SU-DHL-6 (cell line): ENCODE data around the gene KIFC3.

Experiments used
- H2AFZ ChIP-seq: fragments of 200-600 bp; sonication (generic); 2 replicates; pipeline ENCODE4 v1.6.1; 2014; ENCODE audit warnings: low read depth, mild to moderate bottlenecking, moderate library complexity, mixed read lengths, antibody characterized with exemption, low read length; ENCODE audit not compliant: severe bottlenecking
- H3F3A ChIP-seq: fragments of 200-600 bp; shearing (Covaris generic); 2 replicates; pipeline ENCODE4 v1.6.0; 2016; ENCODE audit warnings: antibody characterized with exemption, mild to moderate bottlenecking; ENCODE audit not compliant: insufficient read depth
- H3K27ac ChIP-seq: fragments of 200-600 bp; sonication (generic); 2 replicates; pipeline ENCODE4 v1.5.1; 2016; ENCODE audit warnings: low read depth, mild to moderate bottlenecking, low read length, moderate library complexity, mixed read lengths
- H3K27me3 ChIP-seq: fragments of 200-600 bp; sonication (generic), shearing (Covaris generic); 2 replicates; pipeline ENCODE4 v1.6.0; 2014; ENCODE audit warnings: mild to moderate bottlenecking, low read length
- H3K36me3 ChIP-seq: fragments of 200-600 bp; sonication (generic); 2 replicates; pipeline ENCODE4 v1.6.1; 2014; ENCODE audit warnings: mild to moderate bottlenecking, low read length, mixed read lengths
- H3K4me2 ChIP-seq: fragments of 300-600, 200-600 bp; shearing (Covaris generic), sonication (generic); 2 replicates; pipeline ENCODE4 v1.6.0; 2014; ENCODE audit warnings: low read length, low read depth, mild to moderate bottlenecking; ENCODE audit not compliant: poor library complexity, severe bottlenecking
- H3K4me3 ChIP-seq: fragments of 200-600 bp; sonication (generic); 2 replicates; pipeline ENCODE4 v1.5.1; 2014; ENCODE audit warnings: antibody characterized with exemption, low read length, mild to moderate bottlenecking, mixed read lengths; ENCODE audit not compliant: insufficient read depth, poor library complexity, severe bottlenecking
- H3K79me2 ChIP-seq: fragments of 200-600 bp; sonication (generic); 2 replicates; pipeline ENCODE4 v1.6.1; 2014; ENCODE audit warnings: mild to moderate bottlenecking, low read length, moderate library complexity; ENCODE audit not compliant: insufficient read depth
- H3K9ac ChIP-seq: fragments of 200-600 bp; sonication (generic); 2 replicates; pipeline ENCODE4 v1.7.0; 2014; ENCODE audit warnings: mild to moderate bottlenecking, low read length
- H3K9me2 ChIP-seq: fragments of 200-600 bp; sonication (generic); replicated peaks from 2 replicates; pipeline ENCODE4 v1.6.1; 2014; ENCODE audit warnings: low read length; ENCODE audit not compliant: insufficient read depth
- H3K9me3 ChIP-seq: fragments of 200-600 bp; sonication (generic); 2 replicates; pipeline ENCODE4 v1.6.1; 2014; ENCODE audit warnings: low read length, mixed read lengths; ENCODE audit not compliant: insufficient read depth
- H4K20me1 ChIP-seq: fragments of 200-600 bp; sonication (generic); 2 replicates; pipeline ENCODE4 v1.6.1; 2014; ENCODE audit warnings: low read depth, mild to moderate bottlenecking, antibody characterized with exemption, low read length, moderate library complexity, mixed read lengths
- CTCF ChIP-seq: fragments of 200-600 bp; sonication (generic); IDR thresholded peaks from one replicate; pipeline ENCODE4 v1.5.1; 2017; ENCODE audit warnings: antibody characterized with exemption, mild to moderate bottlenecking, low read length, moderate library complexity; ENCODE audit not compliant: insufficient read depth, poor library complexity, severe bottlenecking
- EZH2phosphoT487 ChIP-seq: fragments of 200-600 bp; sonication (generic), shearing (Covaris generic); conservative IDR thresholded peaks from 2 replicates; pipeline ENCODE4 v1.6.1; 2018; ENCODE audit warnings: mild to moderate bottlenecking, antibody characterized with exemption, low read length, moderate library complexity, mixed read lengths

The KIFC3 gene

GRCh38 chr16:57807252-57807967 is 5.1 kb upstream of the KIFC3 start:
- TF ChIP-seq CTCF: no peak
- TF ChIP-seq EZH2phosphoT487: no peak
- no peaks in the 10 kb centered on the region for H3K79me2 ChIP-seq
- H3K9me3 ChIP-seq: no peaks in the 10 kb centered on the region
- no peaks in the 10 kb centered on the region for H3K36me3 ChIP-seq
- H3K27me3 ChIP-seq: no peaks in the 10 kb centered on the region
- no peak overlapping the region for H2AFZ ChIP-seq
- H3K9me2 ChIP-seq: no peaks in the 10 kb centered on the region
- H3K27ac ChIP-seq: no peak overlapping the region
- no peaks in the 10 kb centered on the region for H4K20me1 ChIP-seq
- H3K9ac ChIP-seq: no peak overlapping the region
- H3F3A ChIP-seq: no peaks in the 10 kb centered on the region
- H3K4me2 ChIP-seq: no peak overlapping the region
- no peak overlapping the region for H3K4me3 ChIP-seq

DNA sequence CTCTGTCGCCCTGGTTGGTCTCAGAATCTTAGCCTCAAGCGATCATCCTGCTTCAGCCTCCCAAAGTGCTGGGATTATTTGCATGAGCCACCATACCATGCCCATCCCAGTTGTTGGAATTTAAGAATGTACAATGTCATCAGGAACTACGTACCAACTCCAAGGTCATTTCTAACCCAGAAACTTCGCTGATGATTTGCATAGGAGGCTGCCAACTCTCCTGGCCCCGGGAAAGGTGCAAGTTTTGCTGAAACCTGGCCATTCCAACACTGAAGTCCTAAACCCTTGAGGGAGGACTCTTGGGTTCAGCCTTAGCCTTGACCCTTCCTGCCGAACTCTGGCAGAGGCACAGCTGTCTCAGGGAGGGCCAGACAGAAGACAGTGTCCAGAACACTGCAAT is 2.9 kb upstream of the KIFC3 start:
- H3K4me2 ChIP-seq: no peak overlapping the region
- H3K9me2 ChIP-seq: no peaks in the 10 kb centered on the region
- H2AFZ ChIP-seq: no peak overlapping the region
- H3K36me3 ChIP-seq: no peaks in the 10 kb centered on the region
- H3K27ac ChIP-seq: no peak overlapping the region
- H3K9me3 ChIP-seq: no peaks in the 10 kb centered on the region
- H3K4me3 ChIP-seq: no peak overlapping the region
- no peaks in the 10 kb centered on the region for H3F3A ChIP-seq
- TF ChIP-seq EZH2phosphoT487 (no peak), CTCF (no peak)
- no peaks in the 10 kb centered on the region for H3K27me3 ChIP-seq
- H4K20me1 ChIP-seq: no peaks in the 10 kb centered on the region
- H3K9ac ChIP-seq: no peak overlapping the region
- no peaks in the 10 kb centered on the region for H3K79me2 ChIP-seq

DNA sequence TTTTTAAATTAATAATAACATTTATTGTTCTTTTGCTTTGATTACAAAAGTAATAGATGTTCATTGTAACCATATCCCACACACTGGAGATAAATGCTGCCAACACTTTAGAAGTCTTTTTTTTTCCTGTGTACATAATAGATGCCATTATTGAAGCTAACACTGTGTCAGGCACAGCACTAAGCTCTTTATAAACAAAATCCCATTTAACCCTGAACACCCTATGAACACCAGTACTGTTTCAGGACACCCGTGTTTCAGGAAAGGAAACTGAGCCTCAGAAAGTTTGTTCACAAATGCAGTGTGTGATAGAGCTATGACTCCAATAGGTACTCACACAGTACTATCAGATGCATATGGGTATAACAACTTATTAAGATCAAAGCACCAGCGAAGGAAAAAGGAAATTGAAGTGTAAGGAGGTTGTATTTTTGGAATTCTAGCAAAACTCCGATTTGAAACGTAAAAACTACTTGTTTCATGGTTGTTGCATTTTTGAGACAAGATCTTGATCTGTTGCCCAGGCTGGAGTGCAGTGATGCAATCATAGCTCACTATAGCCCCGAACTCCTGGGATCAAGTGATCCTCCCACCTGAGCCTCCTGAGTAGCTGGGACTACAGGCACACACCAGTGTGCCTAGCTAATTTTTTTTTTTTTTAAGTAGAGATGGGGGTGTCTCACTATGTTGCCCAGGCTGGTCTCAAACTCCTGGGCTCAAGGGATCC is 2.0 kb upstream of the KIFC3 start:
- Histone ChIP-seq H3F3A (no peaks in the 10 kb centered on the region), H3K9me2 (no peaks in the 10 kb centered on the region), H3K4me3 (no peak overlapping the region), H3K4me2 (no peak overlapping the region), H3K9me3 (no peaks in the 10 kb centered on the region), H3K79me2 (no peaks in the 10 kb centered on the region), H3K27me3 (no peaks in the 10 kb centered on the region), H4K20me1 (no peaks in the 10 kb centered on the region), H3K27ac (no peak overlapping the region), H3K36me3 (no peaks in the 10 kb centered on the region), H3K9ac (no peak overlapping the region), H2AFZ (no peak overlapping the region)
- no peak for TF ChIP-seq EZH2phosphoT487
- no peak for TF ChIP-seq CTCF
